Calu3 (cell line): ENCODE results near the gene MTERF4. TPM values are rescaled to one million over a fixed set of nuclear protein-coding genes. Genes with fewer than 3 reads are reported as not detected.

ENCODE experiments used
- BruUV-seq: library from RNA; stranded (reverse); fragments of 400-500 nt; replicated peaks from 2 replicates; lab custom pipeline; 2021; lab: Mats Ljungman, UMichigan
- CTCF ChIA-PET: fragments of 300-600 bp; sonication (Branson Sonifier 250); formaldehyde crosslinking; loops from one replicate; lab custom pipeline; 2022; ENCODE audit warnings: antibody characterized with exemption; lab: Charles Lee
- DNase-seq: peaks from one replicate; pipeline ENCODE4 v3.0.0; 2022
- H3K27ac Mint-ChIP-seq: one replicate; pipeline ENCODE4 v1.8.0; 2022; ENCODE audit warnings: mixed read lengths; ENCODE audit not compliant: unreplicated experiment
- H3K27me3 Mint-ChIP-seq: one replicate; pipeline ENCODE4 v1.8.0; 2022; ENCODE audit warnings: mixed read lengths; ENCODE audit not compliant: unreplicated experiment
- H3K36me3 Mint-ChIP-seq: one replicate; pipeline ENCODE4 v1.8.0; 2022; ENCODE audit warnings: mild to moderate bottlenecking, moderate library complexity, mixed read lengths; ENCODE audit not compliant: insufficient read depth, unreplicated experiment
- H3K4me1 Mint-ChIP-seq: one replicate; pipeline ENCODE4 v1.8.0; 2022; ENCODE audit warnings: mild to moderate bottlenecking, low read depth, mixed read lengths; ENCODE audit not compliant: unreplicated experiment
- H3K4me3 Mint-ChIP-seq: one replicate; pipeline ENCODE4 v1.8.0; 2022; ENCODE audit warnings: mild to moderate bottlenecking, low read depth, moderate library complexity, mixed read lengths; ENCODE audit not compliant: unreplicated experiment
- H3K9me3 Mint-ChIP-seq: one replicate; pipeline ENCODE4 v1.8.0; 2022; ENCODE audit warnings: low read depth, mixed read lengths; ENCODE audit not compliant: unreplicated experiment
- intact Hi-C: fragments of 100-400 bp; cut with micrococcal nuclease; formaldehyde crosslinking; loops from one replicate; pipeline ENCODE4 v1.10.0; 2022; ENCODE audit not compliant: unreplicated experiment
- total RNA-seq: library from RNA; stranded (reverse); gene quantifications from 2 replicates; pipeline ENCODE4 v1.2.3, GENCODE V29; 2022
- TF ChIP-seq, protein P1 (sequence below): fragments of 200-600 bp; IDR thresholded peaks from one replicate; pipeline ENCODE4 v1.8.0; 2022; ENCODE audit warnings: antibody characterized with exemption; ENCODE audit not compliant: unreplicated experiment

The MTERF4 gene
- total RNA-seq, 1 experiment from 2014 or later: 33.6 TPM

DNA sequence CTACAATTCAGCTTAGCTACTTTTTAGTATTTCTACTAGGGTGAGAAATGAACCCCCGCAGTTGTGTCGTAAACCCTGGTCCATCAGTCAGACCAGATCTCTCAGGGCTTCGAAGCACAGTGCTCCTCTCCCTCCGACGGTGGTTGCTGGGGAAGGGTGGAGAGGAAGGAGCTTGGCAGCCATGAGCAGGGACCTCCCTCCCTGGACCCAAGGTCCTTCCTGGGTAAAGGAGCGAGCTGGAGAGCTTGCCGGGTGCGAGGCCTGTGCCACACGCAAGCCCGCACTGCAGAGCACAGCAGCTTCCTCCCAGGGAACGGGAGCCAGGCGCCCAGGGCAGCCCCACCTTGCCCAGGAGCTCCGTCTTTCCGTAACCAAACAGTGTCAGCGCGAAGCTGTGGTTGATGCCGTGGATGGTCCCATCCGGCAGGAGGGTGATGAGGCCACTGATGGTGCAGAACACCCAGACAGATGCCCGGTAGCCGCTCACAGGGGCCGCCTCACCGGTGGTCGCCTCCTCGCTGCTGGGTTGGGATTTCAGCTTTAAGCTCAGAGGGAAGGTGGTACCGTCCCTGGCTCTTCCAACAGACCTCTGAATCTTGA is 34.7 kb upstream of the MTERF4 start:
- no peaks in the 10 kb centered on the region for H3K9me3 Mint-ChIP-seq
- CTCF ChIA-PET: no interaction called here
- no peak overlapping the region for H3K4me3 Mint-ChIP-seq
- TF ChIP-seq, protein P1, sequence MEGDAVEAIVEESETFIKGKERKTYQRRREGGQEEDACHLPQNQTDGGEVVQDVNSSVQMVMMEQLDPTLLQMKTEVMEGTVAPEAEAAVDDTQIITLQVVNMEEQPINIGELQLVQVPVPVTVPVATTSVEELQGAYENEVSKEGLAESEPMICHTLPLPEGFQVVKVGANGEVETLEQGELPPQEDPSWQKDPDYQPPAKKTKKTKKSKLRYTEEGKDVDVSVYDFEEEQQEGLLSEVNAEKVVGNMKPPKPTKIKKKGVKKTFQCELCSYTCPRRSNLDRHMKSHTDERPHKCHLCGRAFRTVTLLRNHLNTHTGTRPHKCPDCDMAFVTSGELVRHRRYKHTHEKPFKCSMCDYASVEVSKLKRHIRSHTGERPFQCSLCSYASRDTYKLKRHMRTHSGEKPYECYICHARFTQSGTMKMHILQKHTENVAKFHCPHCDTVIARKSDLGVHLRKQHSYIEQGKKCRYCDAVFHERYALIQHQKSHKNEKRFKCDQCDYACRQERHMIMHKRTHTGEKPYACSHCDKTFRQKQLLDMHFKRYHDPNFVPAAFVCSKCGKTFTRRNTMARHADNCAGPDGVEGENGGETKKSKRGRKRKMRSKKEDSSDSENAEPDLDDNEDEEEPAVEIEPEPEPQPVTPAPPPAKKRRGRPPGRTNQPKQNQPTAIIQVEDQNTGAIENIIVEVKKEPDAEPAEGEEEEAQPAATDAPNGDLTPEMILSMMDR: no peak
- BruUV-seq: no TSS peak
- no peak for DNase-seq
- no peaks in the 10 kb centered on the region for H3K27me3 Mint-ChIP-seq
- H3K36me3 Mint-ChIP-seq: no peaks in the 10 kb centered on the region
- intact Hi-C loops: no loop called here
- H3K4me1 Mint-ChIP-seq: no peaks in the 10 kb centered on the region
- H3K27ac Mint-ChIP-seq: no peak overlapping the region

DNA sequence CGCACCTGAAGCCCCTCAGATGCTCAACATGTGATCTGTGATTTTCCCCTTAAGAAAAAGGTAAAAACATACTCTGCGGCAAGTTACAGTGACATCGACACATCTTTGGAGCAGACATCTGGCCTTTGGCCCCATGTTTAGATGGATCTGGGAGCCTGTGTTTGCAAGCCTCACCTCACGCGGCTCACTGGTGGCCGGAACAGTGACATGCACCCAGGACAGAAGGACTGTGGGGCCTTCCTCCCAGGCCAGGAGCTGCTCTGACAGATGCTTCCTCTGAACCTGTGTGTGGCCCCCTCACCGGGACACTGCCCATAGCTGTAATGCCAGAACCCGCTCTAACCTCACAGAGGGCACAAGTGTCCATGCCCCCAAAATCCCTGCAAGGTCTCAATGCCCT is 34.1 kb upstream of the MTERF4 start:
- CTCF ChIA-PET: no interaction called here
- intact Hi-C loops: no loop called here
- Mint-ChIP-seq H3K4me1 (no peaks in the 10 kb centered on the region), H3K27ac (no peak overlapping the region), H3K27me3 (no peaks in the 10 kb centered on the region), H3K4me3 (no peak overlapping the region), H3K36me3 (no peaks in the 10 kb centered on the region), H3K9me3 (no peaks in the 10 kb centered on the region)
- DNase-seq: no peak
- TF ChIP-seq, protein P1: no peak
- BruUV-seq: no TSS peak

DNA sequence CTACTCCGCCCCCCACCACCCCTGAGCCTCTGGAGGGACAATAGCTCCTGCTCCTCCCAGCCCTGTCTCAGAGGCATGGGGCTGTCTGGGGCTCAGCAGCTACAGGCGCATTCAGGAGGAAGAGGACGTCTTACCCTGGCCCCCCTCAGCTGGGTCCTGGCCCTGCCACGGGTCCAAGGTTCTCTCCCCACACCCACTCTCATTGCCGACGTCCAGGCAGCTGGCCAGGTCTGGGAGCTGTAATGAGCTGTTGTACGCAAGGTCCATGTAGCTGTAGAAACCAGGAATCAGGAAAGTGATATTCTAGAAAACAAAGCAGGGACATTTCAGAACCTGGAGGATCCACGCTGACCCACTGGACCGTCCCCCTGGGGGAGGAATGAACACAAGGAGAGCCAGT is 33.6 kb upstream of the MTERF4 start:
- no peak for DNase-seq
- CTCF ChIA-PET: no interaction called here
- intact Hi-C loops: no loop called here
- Mint-ChIP-seq H3K36me3 (no peaks in the 10 kb centered on the region), H3K9me3 (no peaks in the 10 kb centered on the region), H3K4me3 (no peak overlapping the region), H3K27ac (no peak overlapping the region), H3K4me1 (no peaks in the 10 kb centered on the region), H3K27me3 (no peaks in the 10 kb centered on the region)
- TF ChIP-seq, protein P1: no peak
- BruUV-seq: no TSS peak

DNA sequence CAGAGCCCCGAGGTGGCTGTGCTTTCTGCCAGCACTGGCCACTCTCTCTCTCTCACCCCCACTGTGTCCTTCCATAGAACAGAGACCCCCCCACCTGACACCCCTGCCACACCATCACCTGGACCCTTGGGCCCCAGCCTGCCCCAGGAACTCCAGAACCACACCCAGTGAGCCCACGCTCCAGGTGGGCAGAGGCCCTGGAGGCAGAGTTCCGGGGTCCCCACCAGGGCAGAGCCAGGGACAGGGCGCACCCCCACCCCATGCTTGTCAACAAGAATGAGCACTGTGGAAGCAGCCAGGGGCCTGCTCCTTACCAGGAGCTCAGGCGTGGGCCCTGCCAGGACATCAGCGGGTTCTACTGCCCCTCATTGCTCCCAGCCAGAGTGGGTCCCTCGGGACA is 32.6 kb upstream of the MTERF4 start:
- Mint-ChIP-seq H3K4me1 (no peaks in the 10 kb centered on the region), H3K36me3 (no peaks in the 10 kb centered on the region), H3K27me3 (no peaks in the 10 kb centered on the region), H3K9me3 (no peaks in the 10 kb centered on the region), H3K4me3 (no peak overlapping the region), H3K27ac (no peak overlapping the region)
- CTCF ChIA-PET: no interaction called here
- TF ChIP-seq, protein P1: no peak
- BruUV-seq: no TSS peak
- intact Hi-C loops: no loop called here
- DNase-seq: no peak
